ENCODE measurements around the gene DNAJB9. TPM values are rescaled to one million over a fixed set of nuclear protein-coding genes. Genes with fewer than 3 reads are reported as not detected.

Gene DNAJB9
- total and polyA plus RNA-seq, 2 of the 13 experiments (the other 11 are each of a cell fraction or from before 2014, with no cell fraction given): 8.6 to 16.4 TPM

GRCh38 chr7:108598914-108599580 is 29.4 kb downstream of the DNAJB9 start:
- no peak for ATAC-seq
- no peaks in the 10 kb centered on the region for H3K79me2 ChIP-seq (ENCODE audit: insufficient read depth, low read length)
- in situ Hi-C loops (cut with HindIII; ENCODE audit: extremely low pct_ligation_motif_present, low pct_unique_long_range_greater_than_20kb): no loop called here
- H3K9ac ChIP-seq (ENCODE audit: insufficient read depth, low read depth, low read length): no peak overlapping the region
- POLR2A ChIA-PET: no interaction called here
- H3K27ac ChIP-seq (ENCODE audit: extremely low read length, insufficient read depth, low read length): no peak overlapping the region
- H3K4me1 ChIP-seq (ENCODE audit: insufficient read depth, low read length): no peaks in the 10 kb centered on the region
- TF ChIP-seq ZNF281 (CRISPR knock-in tag; IDR thresholded peaks at IDR 0.05; ENCODE audit: borderline replicate concordance): no peak
- TF ChIP-seq ZNF639 (CRISPR knock-in tag; conservative IDR thresholded peaks at IDR 0.05): no peak
- TF ChIP-seq CERS6 (CRISPR knock-in tag; IDR thresholded peaks at IDR 0.05): no peak
- TF ChIP-seq MAFK (conservative IDR thresholded peaks at IDR 0.05 in 1 of 2, IDR thresholded peaks at IDR 0.05 in 1 of 2; ENCODE audit: low read length in 2 of 2): no peak
- TF ChIP-seq STAG1 (CRISPR knock-in tag; IDR thresholded peaks at IDR 0.05): no peak
- TF ChIP-seq ETS1 (CRISPR knock-in tag; IDR thresholded peaks at IDR 0.05): no peak
- no peak for TF ChIP-seq HNRNPUL1 (IDR thresholded peaks at IDR 0.05; ENCODE audit: low read depth, low read length)
- TF ChIP-seq TGIF2 (CRISPR knock-in tag; IDR thresholded peaks at IDR 0.05): no peak
- peaks cover 3 to 20% of the 10 kb centered on the region in 2 experiments; a peak in 3 of 5 replicates for H3K27me3 ChIP-seq (ENCODE audit: control insufficient read depth in 1 of 2, insufficient read depth in 2 of 2, low read length in 2 of 2)
- no peak overlapping the region for H2AFZ ChIP-seq (ENCODE audit: low read length)
- no TSS peak for BruUV-seq (replicated peaks)
- intact Hi-C loops (cut with micrococcal nuclease; ENCODE audit: unreplicated experiment): no loop called here
- H4K20me1 ChIP-seq (ENCODE audit: insufficient read depth, low read length): no peaks in the 10 kb centered on the region
- no peak overlapping the region for H3K4me3 ChIP-seq (replicated peaks in 1 of 3; ENCODE audit: insufficient read depth in 1 of 3, low read depth in 2 of 3, low read length in 3 of 3)
- FAIRE-seq: no peak
- CTCF ChIA-PET (ENCODE audit: low intra/inter-chr PET ratio, low total read pairs): no interaction called here
- H3K9me3 ChIP-seq (ENCODE audit: low read length): no peaks in the 10 kb centered on the region
- no peak for DNase-seq (ENCODE audit: low spot score)
- H3K36me3 ChIP-seq (replicated peaks in 1 of 2; ENCODE audit: control insufficient read depth in 1 of 2, insufficient read depth in 2 of 2, low read length in 2 of 2): no peaks in the 10 kb centered on the region
- H3K4me2 ChIP-seq (ENCODE audit: low read depth, low read length): no peak overlapping the region
- WGBS (ENCODE audit: low lambda C conversion rate): 26% methylated on average over 6 of the region's 6 CpGs
